ENCODE measurements around the gene FUT8.

Gene FUT8

DNA sequence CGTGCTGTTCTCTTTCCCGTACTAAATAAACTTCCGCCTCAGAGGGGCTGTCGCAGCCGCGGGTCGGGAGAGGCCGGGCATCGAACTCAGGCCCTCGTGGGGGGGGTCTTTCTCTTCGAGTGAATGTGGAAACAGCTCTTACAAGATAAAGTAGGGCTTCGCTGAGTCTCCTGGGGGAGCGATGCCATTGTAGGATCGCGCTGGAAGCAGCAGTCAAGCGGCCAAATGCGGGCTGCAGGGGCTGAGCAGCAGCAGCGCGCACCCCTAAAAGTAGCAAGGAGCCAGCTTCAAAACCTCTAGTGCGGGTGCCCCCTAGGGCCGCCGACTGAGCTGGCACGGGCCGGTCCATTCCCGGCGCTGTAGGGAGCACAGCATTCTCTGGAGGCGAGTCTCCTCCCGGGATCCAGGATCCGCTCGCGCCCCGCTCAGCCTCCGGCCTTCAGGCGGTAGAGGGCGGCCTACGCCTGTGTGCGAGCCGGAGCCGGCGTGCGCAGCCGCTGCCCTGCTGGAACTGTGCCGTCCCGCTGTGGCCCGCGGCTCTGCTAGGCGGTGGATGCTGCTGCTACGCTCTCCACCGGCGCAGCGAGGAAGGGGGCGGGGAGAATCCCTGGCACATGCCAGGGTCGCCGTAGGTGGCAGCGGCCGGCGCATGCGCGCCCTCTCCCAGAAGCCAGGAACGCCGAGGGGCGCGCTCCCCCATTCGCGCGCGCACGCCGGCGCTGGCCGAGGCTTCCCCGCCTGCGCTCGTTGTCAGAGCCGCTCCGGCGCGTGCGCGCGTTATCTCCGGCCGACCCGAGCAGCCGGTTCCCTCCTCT lies at the start of gene FUT8:
Gene FUT8, plus strand, starts transcription at position 699 of the 815 bp plus-strand sequence. CDS start 148,834 bp downstream, outside the sequence.
- DNase-seq, result peak; percentile 95 to 97

DNA sequence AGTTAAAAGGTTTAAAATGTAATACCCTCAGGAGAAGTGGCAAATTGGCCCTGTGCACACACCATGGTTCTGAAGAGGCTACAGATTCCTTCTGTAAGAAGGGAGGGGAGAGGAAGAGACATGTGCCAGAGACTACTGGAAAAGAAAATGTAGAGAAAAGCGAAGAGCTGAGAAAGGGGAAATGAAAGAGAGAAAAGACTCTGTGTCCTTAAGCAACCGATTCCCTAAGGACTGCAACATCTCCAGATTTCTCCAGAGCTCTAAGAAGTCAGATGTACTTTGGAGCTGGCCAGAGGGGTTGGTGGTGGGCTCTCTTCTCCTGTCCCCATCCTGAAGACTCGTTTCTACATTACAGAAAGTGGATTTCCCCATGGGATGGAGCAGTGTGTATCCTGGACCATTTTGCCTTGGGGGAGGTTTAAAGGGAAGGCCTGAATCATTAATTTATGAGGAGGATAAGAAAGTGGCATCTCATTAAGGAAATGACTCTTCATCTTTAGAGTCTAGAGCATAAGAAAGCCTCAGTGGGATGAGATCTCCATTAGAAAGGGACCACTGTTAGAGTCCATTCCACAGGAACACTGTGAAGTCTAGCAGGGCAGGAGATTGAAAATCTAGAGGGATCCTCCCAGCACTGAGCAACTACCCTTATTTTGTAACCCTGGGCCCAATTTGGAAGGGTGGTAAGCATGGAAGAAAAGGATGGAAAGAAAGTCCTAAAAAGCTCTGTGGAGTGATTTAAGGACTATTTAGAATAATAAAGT lies 45.5 kb upstream of the FUT8 start:
- DNase-seq, result no peak

DNA sequence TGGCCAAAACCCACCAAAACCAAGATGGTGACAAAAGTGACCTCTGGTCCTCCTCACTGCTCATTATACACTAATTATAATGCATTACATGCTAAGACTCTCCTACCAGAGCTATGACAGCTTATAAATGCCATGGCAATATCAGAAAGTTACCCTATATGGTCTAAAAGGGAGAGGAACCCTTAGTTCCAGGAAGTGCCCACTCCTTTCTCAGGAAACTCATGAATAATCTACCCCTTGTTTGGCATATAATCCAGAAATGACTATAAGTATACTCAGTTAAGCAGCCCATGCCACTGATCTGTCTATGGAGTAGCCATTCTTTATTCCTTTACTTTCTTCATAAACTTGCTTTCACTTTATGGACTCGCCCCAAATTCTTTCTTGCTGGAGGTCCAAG lies 43.0 kb upstream of the FUT8 start:
- DNase-seq, result no peak

DNA sequence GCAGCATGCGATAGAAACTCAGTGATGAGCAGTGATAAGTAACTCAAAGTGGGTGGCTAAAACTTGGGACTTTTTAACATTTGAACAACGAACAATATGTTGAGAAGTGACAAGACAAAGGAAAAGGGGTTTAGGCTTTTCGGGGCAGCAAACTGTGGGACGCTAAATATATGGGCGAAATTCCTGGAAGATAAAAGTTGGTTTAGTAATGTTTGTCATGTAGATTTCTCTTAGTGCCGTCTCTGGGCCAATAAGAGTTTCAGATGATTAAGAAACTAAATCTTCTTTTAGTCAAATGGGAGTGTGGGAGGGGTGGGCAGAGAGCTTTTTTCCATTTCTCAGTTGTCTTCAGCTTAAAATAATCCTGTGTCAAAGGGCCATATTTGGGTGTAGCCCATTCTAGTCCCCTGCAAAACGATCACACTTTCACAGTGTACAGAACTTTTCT lies 41.7 kb upstream of the FUT8 start:
- DNase-seq, result no peak

DNA sequence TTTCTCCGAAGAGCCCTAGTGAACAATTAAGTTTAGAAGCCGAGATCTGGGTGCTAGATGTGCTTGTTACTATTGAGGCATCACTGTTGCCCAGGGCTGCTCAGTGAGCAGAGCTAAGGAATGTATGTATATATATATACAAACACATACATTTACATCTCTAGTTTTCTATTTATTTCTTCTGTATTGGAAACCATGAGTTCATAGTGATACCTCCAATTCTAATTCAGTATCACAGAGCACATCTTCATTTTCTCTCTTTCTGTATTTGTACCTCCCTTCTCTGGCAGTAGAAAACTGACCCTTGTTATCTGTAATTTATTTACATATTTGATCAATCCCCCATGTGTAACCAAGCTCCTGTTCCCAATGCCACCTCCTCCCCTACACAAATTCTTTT lies 40.7 kb upstream of the FUT8 start:
- DNase-seq, result no peak

DNA sequence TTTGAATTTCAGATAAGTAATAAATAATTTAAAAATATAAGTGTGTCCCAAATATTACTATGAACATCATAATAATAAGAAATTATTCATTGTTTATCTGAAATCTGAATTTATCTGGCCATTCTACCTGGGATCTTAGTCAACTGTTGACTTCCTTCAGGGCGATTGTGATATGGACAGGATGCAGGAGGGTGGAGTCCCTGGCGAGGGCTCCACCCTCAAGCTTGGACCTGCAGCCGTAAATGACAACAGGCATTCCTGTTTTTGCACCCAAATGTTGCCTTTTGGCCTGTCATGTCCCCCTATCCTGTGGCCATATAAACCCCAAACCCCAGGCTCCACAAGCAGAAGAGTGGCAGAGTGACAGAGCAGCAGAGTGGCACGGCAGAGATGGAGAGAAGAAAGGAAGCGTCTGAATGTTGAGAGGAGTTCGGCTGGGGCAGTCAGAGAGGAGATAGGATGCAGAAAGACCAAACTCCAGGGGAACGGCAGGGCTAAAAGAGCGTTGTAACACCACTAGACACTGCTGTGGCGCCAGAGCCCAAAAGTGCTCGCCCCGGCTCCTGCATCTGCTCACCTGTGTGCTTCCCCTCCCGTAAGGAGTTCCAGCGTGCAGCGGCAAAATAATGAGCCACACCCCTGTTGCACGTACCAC lies 39.4 kb upstream of the FUT8 start:
- DNase-seq, result no peak

DNA sequence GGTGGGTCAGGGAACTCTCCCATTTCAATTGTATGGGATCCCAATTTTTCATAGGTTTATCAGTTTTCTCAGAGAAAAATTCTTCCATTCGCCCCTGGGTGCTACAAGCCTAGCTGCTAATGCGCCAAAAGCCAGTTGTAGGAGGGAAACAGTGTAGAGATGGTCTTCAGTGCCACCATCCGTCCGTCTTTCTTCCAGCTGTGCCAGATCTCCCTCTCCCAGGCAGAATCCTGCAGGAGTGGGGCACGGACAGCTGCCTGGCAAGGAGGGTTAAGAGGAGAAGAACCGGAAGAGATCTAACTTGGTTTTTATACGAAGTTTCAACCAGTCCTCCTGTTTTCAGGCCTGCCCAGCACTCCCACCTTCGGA lies 38.9 kb upstream of the FUT8 start:
- DNase-seq, result no peak

GRCh38 chr14:65377576-65377975 lies 35.0 kb upstream of the FUT8 start:
- no peak for DNase-seq

- DNase-seq, result no peak
These were observed 29.9 kb upstream of the FUT8 start for GRCh38 chr14:65382586-65382985.

- no peak for DNase-seq
These were observed 25.4 kb upstream of the FUT8 start for GRCh38 chr14:65387171-65387570.

DNA sequence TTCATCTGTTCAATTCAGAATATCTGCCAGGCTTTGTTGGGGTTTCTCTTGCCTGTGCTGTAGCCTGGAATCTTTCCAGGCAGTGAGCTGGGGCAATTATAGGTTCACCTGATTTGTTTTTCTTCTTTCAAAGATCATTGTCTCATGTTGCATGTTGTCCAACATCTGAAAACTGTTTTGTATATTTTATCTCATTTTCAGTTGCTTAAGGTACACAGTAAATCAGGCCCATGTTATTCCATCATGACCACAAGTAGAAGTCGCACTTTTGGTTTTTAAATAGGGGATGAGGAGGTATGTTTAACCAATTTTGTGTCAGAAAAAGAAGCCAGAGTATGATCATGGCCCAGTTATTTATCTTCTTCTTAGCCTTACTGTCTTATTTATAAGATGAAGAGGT lies 24.9 kb upstream of the FUT8 start:
- no peak for DNase-seq

GRCh38 chr14:65392296-65392695 lies 20.2 kb upstream of the FUT8 start:
- DNase-seq, result no peak

DNA sequence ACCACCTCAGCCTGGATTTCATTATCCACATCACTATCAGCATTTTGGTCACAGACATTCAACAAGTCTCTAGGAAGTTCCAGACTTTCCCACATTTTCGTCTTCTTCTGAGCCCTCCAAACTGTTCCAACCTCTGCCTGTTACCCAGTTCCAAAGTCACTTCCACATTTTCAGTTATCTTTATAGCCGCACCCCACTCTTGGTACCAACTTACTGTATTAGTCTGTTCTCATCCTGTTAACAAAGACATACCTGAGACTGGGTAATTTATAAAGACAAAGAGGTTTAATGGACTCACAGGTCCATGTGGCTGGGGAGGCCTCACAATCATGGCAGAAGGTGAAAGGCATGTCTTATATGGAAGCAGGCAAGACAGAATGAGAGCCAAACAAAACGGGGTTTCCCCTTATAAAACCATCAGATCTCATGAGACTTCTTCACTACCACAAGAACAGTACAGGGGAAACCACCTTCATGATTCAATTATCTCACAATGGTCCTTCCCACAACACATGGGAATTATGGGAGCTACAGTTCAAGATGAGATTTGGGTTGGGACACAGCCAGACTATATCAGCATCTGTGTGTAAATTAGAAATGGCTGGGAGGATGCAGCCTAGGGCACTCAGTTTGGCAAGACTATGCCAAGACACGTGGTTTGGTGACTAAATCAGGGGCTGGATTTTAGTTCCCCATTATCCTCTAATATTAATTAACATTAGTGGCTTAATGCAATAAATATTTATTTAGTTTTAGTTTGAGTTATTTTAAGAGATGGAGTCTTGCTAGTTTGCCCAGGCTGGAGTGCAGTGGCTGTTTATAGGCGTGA lies 16.2 kb upstream of the FUT8 start:
- no peak for DNase-seq

- DNase-seq, result no peak
These were observed 9.3 kb upstream of the FUT8 start for GRCh38 chr14:65403231-65403630.

- DNase-seq, result no peak
These were observed 4.4 kb upstream of the FUT8 start for GRCh38 chr14:65408113-65408512.

DNA sequence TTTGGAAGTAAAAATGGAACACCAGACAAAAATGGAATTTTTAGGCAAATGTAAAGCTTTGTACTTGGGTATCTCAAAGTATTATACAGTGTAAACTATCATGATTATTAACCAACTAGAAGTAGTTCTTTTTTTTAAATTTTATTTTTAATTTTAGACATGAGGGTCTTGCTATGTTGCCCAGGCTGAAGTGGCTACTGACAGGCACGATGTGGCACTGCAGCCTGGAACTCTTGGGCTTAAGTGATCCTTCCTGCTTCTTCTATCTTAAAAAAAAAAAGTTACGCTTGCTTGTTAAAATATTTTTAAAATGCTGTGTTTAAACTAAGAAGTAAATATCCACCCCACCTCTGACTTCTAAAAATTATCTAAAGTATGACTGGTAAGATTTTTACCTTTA lies 1.9 kb upstream of the FUT8 start:
- no peak for DNase-seq

- peak; percentile 73 to 80 for DNase-seq
These were observed 886 bp upstream of the FUT8 start for GRCh38 chr14:65411656-65412031.

- DNase-seq, result peak; percentile 3 to 6
These were observed 567 bp downstream of the FUT8 start for GRCh38 chr14:65412856-65413738.

DNA sequence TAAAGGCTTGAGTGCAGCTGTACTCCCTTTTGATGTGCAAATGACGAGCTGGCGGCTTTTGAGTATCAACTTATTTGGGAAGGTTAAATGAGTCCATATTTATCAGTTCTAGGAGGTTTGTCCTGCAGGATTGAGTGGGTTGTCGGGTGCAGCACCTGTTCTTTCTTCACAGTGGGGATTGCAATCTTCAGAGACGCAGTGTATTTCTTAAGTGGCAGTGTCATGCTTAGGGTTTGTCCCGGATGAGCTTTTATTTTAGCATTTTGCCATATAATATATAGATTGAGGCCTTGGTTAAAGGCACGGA lies 1.2 kb downstream of the FUT8 start:
- DNase-seq, result no peak

DNA sequence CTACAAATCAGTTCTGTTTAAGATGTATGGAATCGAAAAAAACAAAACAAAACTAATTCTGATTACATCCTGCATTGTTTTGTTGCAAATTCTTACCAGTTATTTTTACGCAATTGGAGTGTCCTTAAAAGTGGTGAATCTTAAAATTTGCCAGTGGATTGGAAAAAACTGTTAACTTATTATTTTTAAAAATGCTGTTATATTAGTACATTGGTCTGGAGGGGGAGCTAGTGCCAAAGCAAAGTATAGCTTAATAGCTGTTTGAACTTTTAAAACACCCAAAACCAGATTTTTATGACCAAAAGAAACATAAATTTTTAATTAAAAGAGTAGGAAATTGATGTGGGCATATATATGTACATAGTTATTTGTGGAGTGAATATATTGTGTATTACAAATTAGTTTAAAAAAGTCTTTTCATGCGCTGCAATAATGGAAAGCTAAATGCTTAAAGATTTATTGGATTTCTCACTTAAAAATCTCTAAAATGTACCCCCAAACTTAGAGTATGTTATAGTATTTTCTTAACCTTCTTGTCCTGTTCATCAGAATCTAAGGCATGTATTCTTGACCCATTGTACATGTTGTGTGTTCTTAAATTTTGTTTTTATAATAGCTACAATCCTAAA lies 2.5 kb downstream of the FUT8 start:
- DNase-seq, result no peak

DNA sequence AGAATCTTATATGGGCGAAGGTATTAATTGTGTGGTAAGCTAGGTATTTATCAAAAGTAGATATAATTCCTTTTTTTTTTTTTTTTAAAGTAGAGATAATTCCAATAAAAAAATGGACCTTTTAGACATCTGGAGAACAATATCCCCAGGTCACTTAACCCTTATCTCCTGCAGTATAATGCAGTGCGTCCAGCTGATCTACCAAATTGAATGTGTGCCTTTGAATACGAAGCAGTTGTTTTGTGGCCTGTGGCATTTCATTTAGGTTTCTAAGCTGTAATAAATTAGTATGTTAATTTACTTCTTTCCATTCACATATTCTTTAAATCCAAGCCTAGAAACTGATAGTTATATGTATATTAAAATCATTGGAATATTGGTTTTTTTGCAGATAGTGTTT lies 3.1 kb downstream of the FUT8 start:
- no peak for DNase-seq
